Ovary (tissue), 3 donors: Measurements from ENCODE around the gene HIPK4.

Experiments used
- CTCF ChIP-seq, 3 donors: fragments of 450-650 bp in 2 of 3; fragments of 200-600 bp in 1 of 3; IDR thresholded peaks; one replicate each; pipeline versions ENCODE4 v1.5.1 to v1.8.0; 2016 to 2022; ENCODE audit warnings: antibody characterized with exemption in 3 of 3, mild to moderate bottlenecking in 1 of 3
- POLR2A ChIP-seq: fragments of 450-650 bp; IDR thresholded peaks from one replicate; pipeline ENCODE4 v1.6.1; 2017; ENCODE audit warnings: antibody characterized with exemption, mild to moderate bottlenecking, moderate library complexity
- donor health status: DM: no; HTN: no; CAD: no.

GRCh38 chr19:40367577-40368434 lies 22.2 kb downstream of the HIPK4 start:
- TF ChIP-seq CTCF (IDR thresholded peaks at IDR 0.05) (no peak), POLR2A (no peak)
